ENCODE results near the gene MEIS2. TPM values are rescaled to one million over a fixed set of nuclear protein-coding genes. Genes with fewer than 3 reads are reported as not detected.

MEIS2 gene
- total and polyA plus RNA-seq, 2 donors (not counting 3 experiments of a cell fraction or from before 2014, with no cell fraction given): 22.5 to 26.2 TPM

GRCh38 chr15:36867436-36867835 is 232.9 kb downstream of the MEIS2 start:
- FAIRE-seq: no peak
- H3K9me1 ChIP-seq (replicated peaks; ENCODE audit: control insufficient read depth, extremely low read depth, insufficient read depth, low read length): no peaks in the 10 kb centered on the region
- ChIA-PET CTCF (no interaction called here), POLR2A (no interaction called here)
- H4K20me1 ChIP-seq (replicated peaks; ENCODE audit: control insufficient read depth, extremely low read depth, insufficient read depth, low read length): no peaks in the 10 kb centered on the region
- intact Hi-C loops (cut with micrococcal nuclease): no loop called here
- no peaks in the 10 kb centered on the region for H3K4me1 ChIP-seq (ENCODE audit: control insufficient read depth, extremely low read depth, insufficient read depth, low read length)
- dilution Hi-C loops (cut with MboI; ENCODE audit: extremely low pct_ligation_motif_present, low sequenced_read_pairs): no loop called here
- no peak overlapping the region for H2AFZ ChIP-seq (ENCODE audit: low read depth, low read length)
- H3K79me2 ChIP-seq (ENCODE audit: control insufficient read depth, insufficient read depth, low read length): no peaks in the 10 kb centered on the region
- H3K9me3 ChIP-seq (replicated peaks; ENCODE audit: control insufficient read depth, insufficient read depth, low read length): no peaks in the 10 kb centered on the region
- H3K4me2 ChIP-seq (ENCODE audit: insufficient read depth, low read length): no peak overlapping the region
- no peak overlapping the region for H3K9ac ChIP-seq (replicated peaks; ENCODE audit: extremely low read depth, insufficient read depth, low read length)
- H3K4me3 ChIP-seq (replicated peaks in 1 of 3; ENCODE audit: insufficient read depth in 1 of 3, low read depth in 1 of 3, low read length in 3 of 3): no peak overlapping the region
- no TSS peak for BruUV-seq (replicated peaks)
- no peak for DNase-seq (ENCODE audit: low read depth, low spot score)
- H3K27me3 ChIP-seq (ENCODE audit: control insufficient read depth in 2 of 2, insufficient read depth in 2 of 2, low read length in 2 of 2): peaks cover 11 to 19% of the 10 kb centered on the region in 2 experiments
- no peaks in the 10 kb centered on the region for H3K36me3 ChIP-seq (ENCODE audit: control insufficient read depth in 2 of 2, extremely low read depth in 1 of 2, insufficient read depth in 2 of 2, low read length in 2 of 2)
- TF ChIP-seq, protein P1, sequence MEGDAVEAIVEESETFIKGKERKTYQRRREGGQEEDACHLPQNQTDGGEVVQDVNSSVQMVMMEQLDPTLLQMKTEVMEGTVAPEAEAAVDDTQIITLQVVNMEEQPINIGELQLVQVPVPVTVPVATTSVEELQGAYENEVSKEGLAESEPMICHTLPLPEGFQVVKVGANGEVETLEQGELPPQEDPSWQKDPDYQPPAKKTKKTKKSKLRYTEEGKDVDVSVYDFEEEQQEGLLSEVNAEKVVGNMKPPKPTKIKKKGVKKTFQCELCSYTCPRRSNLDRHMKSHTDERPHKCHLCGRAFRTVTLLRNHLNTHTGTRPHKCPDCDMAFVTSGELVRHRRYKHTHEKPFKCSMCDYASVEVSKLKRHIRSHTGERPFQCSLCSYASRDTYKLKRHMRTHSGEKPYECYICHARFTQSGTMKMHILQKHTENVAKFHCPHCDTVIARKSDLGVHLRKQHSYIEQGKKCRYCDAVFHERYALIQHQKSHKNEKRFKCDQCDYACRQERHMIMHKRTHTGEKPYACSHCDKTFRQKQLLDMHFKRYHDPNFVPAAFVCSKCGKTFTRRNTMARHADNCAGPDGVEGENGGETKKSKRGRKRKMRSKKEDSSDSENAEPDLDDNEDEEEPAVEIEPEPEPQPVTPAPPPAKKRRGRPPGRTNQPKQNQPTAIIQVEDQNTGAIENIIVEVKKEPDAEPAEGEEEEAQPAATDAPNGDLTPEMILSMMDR (IDR thresholded peaks at IDR 0.05; ENCODE audit: extremely low read depth in 1 of 2, insufficient read depth in 1 of 2, low read depth in 1 of 2, low read length in 2 of 2): no peak
- TF ChIP-seq FOS (IDR thresholded peaks at IDR 0.05; ENCODE audit: borderline replicate concordance, insufficient read depth, low read length): no peak
- TF ChIP-seq EZH2 (IDR thresholded peaks at IDR 0.05; ENCODE audit: borderline replicate concordance, low read depth, low read length, severe bottlenecking): no peak
- TF ChIP-seq POLR2A (IDR thresholded peaks at IDR 0.05; ENCODE audit: low read depth, low read length): no peak
- H3K27ac ChIP-seq (ENCODE audit: insufficient read depth, low read depth, low read length): no peak overlapping the region

DNA sequence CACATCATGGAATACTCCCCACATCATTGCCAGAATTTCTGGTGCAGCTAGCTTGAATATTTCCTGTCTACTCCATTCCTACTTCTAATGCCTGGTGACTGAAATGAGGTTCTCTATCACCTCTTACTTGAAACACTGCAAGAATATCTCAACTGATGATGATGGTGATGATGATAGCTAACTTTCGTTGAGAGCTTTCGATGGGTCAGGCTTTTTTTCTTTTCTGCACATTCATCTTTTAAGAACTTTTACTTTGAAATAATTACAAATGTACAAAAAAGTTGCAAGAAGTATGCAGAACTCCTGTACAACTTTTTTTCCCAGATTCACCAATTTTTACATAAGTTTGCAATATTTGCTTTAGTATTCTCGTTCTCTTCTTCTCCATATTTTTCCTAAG is 233.5 kb downstream of the MEIS2 start:
- H2AFZ ChIP-seq (ENCODE audit: low read depth, low read length): no peak overlapping the region
- CTCF ChIA-PET: no interaction called here
- BruUV-seq (replicated peaks): no TSS peak
- H3K4me1 ChIP-seq (ENCODE audit: control insufficient read depth, extremely low read depth, insufficient read depth, low read length): no peaks in the 10 kb centered on the region
- TF ChIP-seq MYC (IDR thresholded peaks at IDR 0.05; ENCODE audit: low read depth, low read length) (no peak), POLR2AphosphoS5 (IDR thresholded peaks at IDR 0.05; ENCODE audit: insufficient read depth, low read depth, low read length) (no peak), FOS (IDR thresholded peaks at IDR 0.05; ENCODE audit: borderline replicate concordance, insufficient read depth, low read length) (no peak), JUN (IDR thresholded peaks at IDR 0.05; ENCODE audit: borderline replicate concordance, insufficient read depth, insufficient read length, low read depth) (no peak), GATA2 (IDR thresholded peaks at IDR 0.05; ENCODE audit: insufficient read depth, insufficient read length, low read depth, low read length) (no peak), EZH2 (IDR thresholded peaks at IDR 0.05; ENCODE audit: borderline replicate concordance, low read depth, low read length, severe bottlenecking) (no peak), POLR2A (IDR thresholded peaks at IDR 0.05; ENCODE audit: low read depth, low read length) (no peak)
- TF ChIP-seq, protein P1 (IDR thresholded peaks at IDR 0.05; ENCODE audit: extremely low read depth in 1 of 2, insufficient read depth in 1 of 2, low read depth in 1 of 2, low read length in 2 of 2): no peak
- TF ChIP-seq, protein P2, sequence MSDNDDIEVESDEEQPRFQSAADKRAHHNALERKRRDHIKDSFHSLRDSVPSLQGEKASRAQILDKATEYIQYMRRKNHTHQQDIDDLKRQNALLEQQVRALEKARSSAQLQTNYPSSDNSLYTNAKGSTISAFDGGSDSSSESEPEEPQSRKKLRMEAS (IDR thresholded peaks at IDR 0.05; ENCODE audit: insufficient read depth, insufficient read length): no peak
- POLR2A ChIA-PET: no interaction called here
- peaks cover 9 to 19% of the 10 kb centered on the region in 2 experiments for H3K27me3 ChIP-seq (ENCODE audit: control insufficient read depth in 2 of 2, insufficient read depth in 2 of 2, low read length in 2 of 2)
- no peaks in the 10 kb centered on the region for H3K36me3 ChIP-seq (ENCODE audit: control insufficient read depth in 2 of 2, extremely low read depth in 1 of 2, insufficient read depth in 2 of 2, low read length in 2 of 2)
- H3K9me1 ChIP-seq (replicated peaks; ENCODE audit: control insufficient read depth, extremely low read depth, insufficient read depth, low read length): no peaks in the 10 kb centered on the region
- H3K4me2 ChIP-seq (ENCODE audit: insufficient read depth, low read length): no peak overlapping the region
- dilution Hi-C loops (cut with MboI; ENCODE audit: extremely low pct_ligation_motif_present, low sequenced_read_pairs) (no loop called here), intact Hi-C loops (cut with micrococcal nuclease) (no loop called here)
- H4K20me1 ChIP-seq (replicated peaks; ENCODE audit: control insufficient read depth, extremely low read depth, insufficient read depth, low read length): no peaks in the 10 kb centered on the region
- no peak overlapping the region for H3K27ac ChIP-seq (ENCODE audit: insufficient read depth, low read depth, low read length)
- no peaks in the 10 kb centered on the region for H3K9me3 ChIP-seq (replicated peaks; ENCODE audit: control insufficient read depth, insufficient read depth, low read length)
- H3K79me2 ChIP-seq (ENCODE audit: control insufficient read depth, insufficient read depth, low read length): no peaks in the 10 kb centered on the region
- no peak overlapping the region for H3K4me3 ChIP-seq (replicated peaks in 1 of 3; ENCODE audit: insufficient read depth in 1 of 3, low read depth in 1 of 3, low read length in 3 of 3)
- FAIRE-seq: no peak
- DNase-seq (ENCODE audit: low read depth, low spot score): no peak
- no peak overlapping the region for H3K9ac ChIP-seq (replicated peaks; ENCODE audit: extremely low read depth, insufficient read depth, low read length)
